Measurements from ENCODE around the gene COL4A2. TPM values are rescaled to one million over a fixed set of nuclear protein-coding genes. Genes with fewer than 3 reads are reported as not detected.

The COL4A2 gene
- total and polyA plus RNA-seq, 11 donors: 92.4 to 377 (median 166) TPM

DNA sequence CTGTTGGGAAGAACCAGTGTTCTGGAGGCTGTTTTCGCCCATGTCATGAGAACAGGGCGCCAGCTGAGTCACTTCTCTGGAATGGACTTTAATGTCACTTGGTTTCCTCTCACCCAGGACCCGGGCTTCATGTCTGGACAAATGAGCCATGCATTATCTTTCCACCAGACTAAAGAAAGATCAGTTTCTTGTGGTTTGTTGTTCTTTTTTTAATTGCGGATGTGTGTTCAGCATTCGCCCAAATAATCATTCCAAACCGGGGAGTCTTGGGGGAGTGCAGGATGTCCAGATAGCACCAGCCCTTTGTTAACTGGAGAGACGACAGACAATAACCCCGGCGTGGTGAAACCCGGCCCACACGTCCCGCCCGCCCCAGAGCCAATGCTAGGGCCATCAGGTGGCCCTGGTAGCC lies 102.5 kb downstream of the COL4A2 start:
- intact Hi-C loops (cut with DNase I): loop anchor here in 1 of 10 donors (5.0 kb wide), 1 partner anchor 37 kb away; no protein-coding TSS in a partner anchor
- TF ChIP-seq, protein P1, sequence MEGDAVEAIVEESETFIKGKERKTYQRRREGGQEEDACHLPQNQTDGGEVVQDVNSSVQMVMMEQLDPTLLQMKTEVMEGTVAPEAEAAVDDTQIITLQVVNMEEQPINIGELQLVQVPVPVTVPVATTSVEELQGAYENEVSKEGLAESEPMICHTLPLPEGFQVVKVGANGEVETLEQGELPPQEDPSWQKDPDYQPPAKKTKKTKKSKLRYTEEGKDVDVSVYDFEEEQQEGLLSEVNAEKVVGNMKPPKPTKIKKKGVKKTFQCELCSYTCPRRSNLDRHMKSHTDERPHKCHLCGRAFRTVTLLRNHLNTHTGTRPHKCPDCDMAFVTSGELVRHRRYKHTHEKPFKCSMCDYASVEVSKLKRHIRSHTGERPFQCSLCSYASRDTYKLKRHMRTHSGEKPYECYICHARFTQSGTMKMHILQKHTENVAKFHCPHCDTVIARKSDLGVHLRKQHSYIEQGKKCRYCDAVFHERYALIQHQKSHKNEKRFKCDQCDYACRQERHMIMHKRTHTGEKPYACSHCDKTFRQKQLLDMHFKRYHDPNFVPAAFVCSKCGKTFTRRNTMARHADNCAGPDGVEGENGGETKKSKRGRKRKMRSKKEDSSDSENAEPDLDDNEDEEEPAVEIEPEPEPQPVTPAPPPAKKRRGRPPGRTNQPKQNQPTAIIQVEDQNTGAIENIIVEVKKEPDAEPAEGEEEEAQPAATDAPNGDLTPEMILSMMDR (IDR thresholded peaks at IDR 0.05): no peak
- no peak for TF ChIP-seq POLR2A (IDR thresholded peaks at IDR 0.05)
- DNase-seq: peak in 2 of 5 donors; percentile 60 to 72
- ATAC-seq: peak in 3 of 4 donors; percentile 4 to 37 (median 5)
- peaks cover 5 to 97% (median 72%) of the 10 kb centered on the region in 12 donors for H3K4me1 ChIP-seq
- no peaks in the 10 kb centered on the region for H3K9me3 ChIP-seq
- peaks cover 0 to 7% (median 0%) of the 10 kb centered on the region in 9 donors for H3K36me3 ChIP-seq
- peak overlapping the region in 4 of 12 donors; percentile 2 to 21 (median 16) for H3K4me3 ChIP-seq
- H3K27ac ChIP-seq: peak overlapping the region in 11 of 12 donors; percentile 61 to 95 (median 79)
- WGBS, 4 donors: 44 to 64% (median 57%) methylated on average over 12 to 13 of the region's 13 CpGs
- no peaks in the 10 kb centered on the region for H3K27me3 ChIP-seq

DNA sequence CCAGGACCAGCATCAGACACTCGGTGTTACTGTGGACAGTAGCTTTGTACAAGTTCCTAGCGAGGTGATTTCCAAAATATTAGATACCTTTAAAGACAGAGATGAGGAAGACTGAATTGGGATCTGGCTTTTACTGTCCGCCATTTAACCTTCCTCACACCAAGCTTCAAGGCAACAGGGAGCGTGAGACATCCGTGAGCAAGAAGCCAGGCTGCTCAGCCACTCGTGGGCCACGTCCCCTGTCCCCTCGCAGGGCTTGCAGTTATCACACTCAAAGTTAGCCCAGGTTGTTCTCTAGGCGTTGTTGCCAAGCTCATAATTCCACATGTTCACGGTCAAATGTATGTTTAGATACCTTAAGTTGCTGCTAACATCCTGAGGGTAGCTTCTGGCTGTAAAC lies 102.9 kb downstream of the COL4A2 start:
- intact Hi-C loops (cut with DNase I): loop anchor here in 9 of 10 donors (5.0 to 10.0 kb wide), 8 partner anchors 38 to 188 kb away; partner anchors contain the start of genes COL4A1 (in 6 of the 9) and COL4A2 (in 6 of the 9)
- no peaks in the 10 kb centered on the region for H3K9me3 ChIP-seq
- DNase-seq: no peak
- TF ChIP-seq, protein P1 (IDR thresholded peaks at IDR 0.05): no peak
- TF ChIP-seq POLR2A (IDR thresholded peaks at IDR 0.05): no peak
- H3K4me1 ChIP-seq: peaks cover 5 to 97% (median 73%) of the 10 kb centered on the region in 12 donors
- 70 to 75% (median 72%) methylated on average over 10 of the region's 10 CpGs for WGBS, 4 donors
- peaks cover 0 to 7% (median 0%) of the 10 kb centered on the region in 9 donors for H3K36me3 ChIP-seq
- no peaks in the 10 kb centered on the region for H3K27me3 ChIP-seq
- no peak for ATAC-seq
- H3K4me3 ChIP-seq: no peak overlapping the region
- peak overlapping the region in 11 of 12 donors; percentile 1 to 95 (median 79) for H3K27ac ChIP-seq

DNA sequence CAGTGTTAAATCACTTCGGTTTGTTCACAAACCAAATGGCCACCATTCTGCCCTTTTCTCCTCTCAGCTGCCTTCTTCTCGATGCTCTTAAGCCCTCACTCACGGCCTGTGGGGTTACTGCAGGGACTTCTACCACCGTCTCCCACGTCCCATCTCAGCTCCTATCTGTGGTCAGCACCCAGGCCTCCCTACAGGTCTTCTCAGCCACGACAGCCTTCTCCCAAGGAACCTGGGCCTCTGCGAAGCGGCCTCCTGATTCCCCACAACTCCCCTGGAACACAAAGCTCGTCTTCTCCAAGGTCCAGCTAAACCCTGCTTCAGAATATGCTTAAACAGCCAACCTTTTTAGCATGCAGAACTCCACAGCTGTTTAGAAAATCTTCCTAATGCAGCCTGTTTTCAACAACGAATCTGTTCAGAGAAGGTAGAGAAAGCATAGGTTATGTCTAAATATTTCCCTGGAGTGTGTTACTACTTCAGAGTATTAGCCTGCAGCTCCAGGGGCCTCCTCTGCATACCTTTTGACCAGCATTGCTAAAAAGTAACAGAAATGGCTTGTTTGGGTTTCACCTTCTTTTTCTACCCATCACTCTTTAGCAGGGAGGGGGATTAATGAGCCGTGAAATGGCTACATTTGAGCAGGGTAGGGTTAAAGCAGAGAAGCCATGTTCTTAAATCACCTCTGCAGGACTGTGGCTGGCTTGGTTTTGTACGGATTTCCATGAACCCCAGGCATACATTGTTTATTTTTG lies 104.0 kb downstream of the COL4A2 start:
- ATAC-seq (no peak), DNase-seq (no peak)
- H3K9me3 ChIP-seq: no peaks in the 10 kb centered on the region
- TF ChIP-seq POLR2A (IDR thresholded peaks at IDR 0.05): no peak
- TF ChIP-seq, protein P1 (IDR thresholded peaks at IDR 0.05): no peak
- intact Hi-C loops (cut with DNase I): loop anchor here in 9 of 10 donors (5.0 to 10.0 kb wide), 7 partner anchors 49 to 189 kb away; partner anchors contain the start of genes COL4A1 (in 6 of the 9) and COL4A2 (in 6 of the 9)
- no peaks in the 10 kb centered on the region for H3K27me3 ChIP-seq
- 64 to 71% (median 67%) methylated on average over 12 of the region's 12 CpGs for WGBS, 4 donors
- H3K4me1 ChIP-seq: peaks cover 8 to 97% (median 74%) of the 10 kb centered on the region in 12 donors
- no peak overlapping the region for H3K4me3 ChIP-seq
- H3K27ac ChIP-seq: peak overlapping the region; percentile 51 to 95 (median 83)
- peaks cover 0 to 8% (median 0%) of the 10 kb centered on the region in 9 donors for H3K36me3 ChIP-seq

DNA sequence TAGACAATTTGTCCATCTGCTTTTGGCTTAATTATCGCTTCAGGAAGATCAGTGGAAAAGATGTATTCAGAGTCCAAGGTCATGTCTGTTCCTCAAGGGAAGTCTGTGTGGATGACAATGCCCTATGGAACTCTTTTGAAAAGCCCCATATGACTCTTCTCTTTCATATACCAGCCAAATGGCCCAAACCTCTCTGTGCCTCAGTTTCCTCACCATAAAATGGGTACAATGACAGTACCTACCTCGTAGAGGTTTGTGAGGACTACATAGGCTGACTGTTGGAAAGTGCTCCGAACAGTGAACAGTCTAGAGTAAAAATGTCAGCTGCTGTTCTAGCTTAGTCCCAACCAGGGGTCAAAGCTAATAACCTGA lies 104.6 kb downstream of the COL4A2 start:
- 59 to 68% (median 64%) methylated on average over 3 of the region's 3 CpGs for WGBS, 4 donors
- Histone ChIP-seq H3K27ac (peak overlapping the region; percentile 51 to 95 (median 83)), H3K4me1 (peaks cover 12 to 97% (median 74%) of the 10 kb centered on the region in 12 donors), H3K9me3 (no peaks in the 10 kb centered on the region), H3K27me3 (no peaks in the 10 kb centered on the region), H3K36me3 (peaks cover 0 to 10% (median 0%) of the 10 kb centered on the region in 9 donors), H3K4me3 (no peak overlapping the region)
- TF ChIP-seq, protein P1 (IDR thresholded peaks at IDR 0.05): no peak
- no peak for TF ChIP-seq POLR2A (IDR thresholded peaks at IDR 0.05)
- DNase-seq (no peak), ATAC-seq (no peak)
- intact Hi-C loops (cut with DNase I): loop anchor here (2.0 to 10.0 kb wide), 11 partner anchors 49 to 189 kb away; partner anchors contain the start of genes COL4A1 (in 7 of the 10) and COL4A2 (in 7 of the 10)
